SK-N-SH treated with all-trans-retinoic acid at 6 μM for 48 hours (cell line): ENCODE results near the gene SPR.

Experiments used
- ATAC-seq: fragments of 200-7000 bp; cut with Tn5 transposase; 3 replicates; pipeline ENCODE4 v1.9.1; 2020; ENCODE audit warnings: mild to moderate bottlenecking, moderate library complexity
- ARNTL ChIP-seq: fragments of 450-650 bp; formaldehyde crosslinking; IDR thresholded peaks from 2 replicates; pipeline ENCODE4 v1.5.0; 2020; ENCODE audit warnings: low read depth, mild to moderate bottlenecking, moderate library complexity, borderline replicate concordance
- CSDC2 ChIP-seq: fragments of 250-450 bp; sonication (Bioruptor Pico); IDR thresholded peaks from 2 replicates; pipeline ENCODE4 v1.5.0; 2020; ENCODE audit warnings: mild to moderate bottlenecking, moderate library complexity
- ESRRG ChIP-seq: fragments of 250-450 bp; sonication (Bioruptor Pico); IDR thresholded peaks from 2 replicates; pipeline ENCODE4 v1.6.1; 2021; ENCODE audit warnings: mild to moderate bottlenecking
- GLIS3 ChIP-seq: fragments of 250-450 bp; sonication (Bioruptor Pico); IDR thresholded peaks from 2 replicates; pipeline ENCODE4 v1.5.0; 2020; ENCODE audit warnings: mild to moderate bottlenecking, moderate library complexity
- ISL1 ChIP-seq: fragments of 250-450 bp; sonication (Bioruptor Pico); IDR thresholded peaks from 2 replicates; pipeline ENCODE4 v2.1.2; 2022; ENCODE audit warnings: mild to moderate bottlenecking, moderate library complexity
- PPARA ChIP-seq: fragments of 250-450 bp; sonication (Bioruptor Pico); IDR thresholded peaks from 2 replicates; pipeline ENCODE4 v1.5.0; 2020; ENCODE audit warnings: mild to moderate bottlenecking, borderline replicate concordance
- RARB ChIP-seq: fragments of 250-450 bp; sonication (Bioruptor Pico); IDR thresholded peaks from 2 replicates; pipeline ENCODE4 v1.8.0; 2021; ENCODE audit warnings: mild to moderate bottlenecking, moderate library complexity
- SNAI2 ChIP-seq: fragments of 250-450 bp; sonication (Bioruptor Pico); IDR thresholded peaks from 2 replicates; pipeline ENCODE4 v1.5.0; 2020; ENCODE audit warnings: mild to moderate bottlenecking, moderate library complexity
- TCF4 ChIP-seq: fragments of 250-450 bp; sonication (Bioruptor Pico); IDR thresholded peaks from 2 replicates; pipeline ENCODE4 v1.8.0; 2021; ENCODE audit warnings: mild to moderate bottlenecking, moderate library complexity, borderline replicate concordance
- TOX ChIP-seq: fragments of 250-450 bp; sonication (Bioruptor Pico); IDR thresholded peaks from 2 replicates; pipeline ENCODE4 v1.8.0; 2021; ENCODE audit warnings: mild to moderate bottlenecking, moderate library complexity, borderline replicate concordance
- ZFP3 ChIP-seq: fragments of 250-450 bp; sonication (Bioruptor Pico); IDR thresholded peaks from 2 replicates; pipeline ENCODE4 v1.5.0; 2020; ENCODE audit warnings: mild to moderate bottlenecking, moderate library complexity
- ZNF565 ChIP-seq: fragments of 450-650 bp; formaldehyde crosslinking; conservative IDR thresholded peaks from 2 replicates; pipeline ENCODE4 v1.5.0; 2020; ENCODE audit warnings: low read depth, mild to moderate bottlenecking, moderate library complexity
- ZNF70 ChIP-seq: fragments of 450-650 bp; formaldehyde crosslinking; IDR thresholded peaks from 2 replicates; pipeline ENCODE4 v1.5.0; 2020; ENCODE audit warnings: mild to moderate bottlenecking, moderate library complexity
- ZNF8 ChIP-seq: fragments of 450-650 bp; formaldehyde crosslinking; IDR thresholded peaks from 2 replicates; pipeline ENCODE4 v1.5.0; 2020; ENCODE audit warnings: mild to moderate bottlenecking, moderate library complexity
- TF ChIP-seq, protein P1 (sequence below): fragments of 250-450 bp; sonication (Bioruptor Pico); IDR thresholded peaks from 2 replicates; pipeline ENCODE4 v1.5.0; 2020; ENCODE audit warnings: mild to moderate bottlenecking, moderate library complexity
- TF ChIP-seq, protein P2 (sequence below): fragments of 250-450 bp; sonication (Bioruptor Pico); IDR thresholded peaks from 2 replicates; pipeline ENCODE4 v1.8.0; 2020; ENCODE audit warnings: mild to moderate bottlenecking, moderate library complexity, borderline replicate concordance
- TF ChIP-seq, protein P3 (sequence below): fragments of 250-450 bp; sonication (Bioruptor Pico); IDR thresholded peaks from 2 replicates; pipeline ENCODE4 v1.8.0; 2021; ENCODE audit warnings: low read depth, mild to moderate bottlenecking, moderate library complexity, borderline replicate concordance
- TF ChIP-seq, protein P4 (sequence below): fragments of 250-450 bp; sonication (Bioruptor Pico); IDR thresholded peaks from 2 replicates; pipeline ENCODE4 v1.5.1; 2020; ENCODE audit warnings: low read depth, mild to moderate bottlenecking, moderate library complexity

Gene SPR

DNA sequence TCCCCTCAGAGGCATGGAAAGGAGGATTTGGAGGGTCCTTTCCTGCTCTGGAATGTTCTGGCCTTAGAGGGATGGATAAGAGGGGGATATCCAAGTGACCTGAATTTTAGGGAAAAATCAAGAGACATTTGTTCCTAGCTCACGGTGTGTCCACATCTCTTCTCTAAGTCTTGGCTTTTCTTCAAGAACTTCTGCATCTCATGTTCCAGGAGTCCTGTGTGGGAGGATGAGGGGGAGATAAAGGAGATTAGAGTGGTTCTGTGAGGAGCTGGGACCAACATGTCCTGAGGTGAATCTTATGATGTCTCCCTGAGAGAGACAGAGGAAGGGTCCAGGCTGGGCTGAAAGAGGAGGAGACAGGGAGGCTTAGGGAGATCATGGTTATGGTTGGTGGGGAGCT, 41.8 kb downstream of the SPR start (continued):
- TF ChIP-seq, protein P1, sequence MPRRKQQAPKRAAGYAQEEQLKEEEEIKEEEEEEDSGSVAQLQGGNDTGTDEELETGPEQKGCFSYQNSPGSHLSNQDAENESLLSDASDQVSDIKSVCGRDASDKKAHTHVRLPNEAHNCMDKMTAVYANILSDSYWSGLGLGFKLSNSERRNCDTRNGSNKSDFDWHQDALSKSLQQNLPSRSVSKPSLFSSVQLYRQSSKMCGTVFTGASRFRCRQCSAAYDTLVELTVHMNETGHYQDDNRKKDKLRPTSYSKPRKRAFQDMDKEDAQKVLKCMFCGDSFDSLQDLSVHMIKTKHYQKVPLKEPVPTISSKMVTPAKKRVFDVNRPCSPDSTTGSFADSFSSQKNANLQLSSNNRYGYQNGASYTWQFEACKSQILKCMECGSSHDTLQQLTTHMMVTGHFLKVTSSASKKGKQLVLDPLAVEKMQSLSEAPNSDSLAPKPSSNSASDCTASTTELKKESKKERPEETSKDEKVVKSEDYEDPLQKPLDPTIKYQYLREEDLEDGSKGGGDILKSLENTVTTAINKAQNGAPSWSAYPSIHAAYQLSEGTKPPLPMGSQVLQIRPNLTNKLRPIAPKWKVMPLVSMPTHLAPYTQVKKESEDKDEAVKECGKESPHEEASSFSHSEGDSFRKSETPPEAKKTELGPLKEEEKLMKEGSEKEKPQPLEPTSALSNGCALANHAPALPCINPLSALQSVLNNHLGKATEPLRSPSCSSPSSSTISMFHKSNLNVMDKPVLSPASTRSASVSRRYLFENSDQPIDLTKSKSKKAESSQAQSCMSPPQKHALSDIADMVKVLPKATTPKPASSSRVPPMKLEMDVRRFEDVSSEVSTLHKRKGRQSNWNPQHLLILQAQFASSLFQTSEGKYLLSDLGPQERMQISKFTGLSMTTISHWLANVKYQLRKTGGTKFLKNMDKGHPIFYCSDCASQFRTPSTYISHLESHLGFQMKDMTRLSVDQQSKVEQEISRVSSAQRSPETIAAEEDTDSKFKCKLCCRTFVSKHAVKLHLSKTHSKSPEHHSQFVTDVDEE (CRISPR knock-in tag) = no peak
- TF ChIP-seq, protein P2, sequence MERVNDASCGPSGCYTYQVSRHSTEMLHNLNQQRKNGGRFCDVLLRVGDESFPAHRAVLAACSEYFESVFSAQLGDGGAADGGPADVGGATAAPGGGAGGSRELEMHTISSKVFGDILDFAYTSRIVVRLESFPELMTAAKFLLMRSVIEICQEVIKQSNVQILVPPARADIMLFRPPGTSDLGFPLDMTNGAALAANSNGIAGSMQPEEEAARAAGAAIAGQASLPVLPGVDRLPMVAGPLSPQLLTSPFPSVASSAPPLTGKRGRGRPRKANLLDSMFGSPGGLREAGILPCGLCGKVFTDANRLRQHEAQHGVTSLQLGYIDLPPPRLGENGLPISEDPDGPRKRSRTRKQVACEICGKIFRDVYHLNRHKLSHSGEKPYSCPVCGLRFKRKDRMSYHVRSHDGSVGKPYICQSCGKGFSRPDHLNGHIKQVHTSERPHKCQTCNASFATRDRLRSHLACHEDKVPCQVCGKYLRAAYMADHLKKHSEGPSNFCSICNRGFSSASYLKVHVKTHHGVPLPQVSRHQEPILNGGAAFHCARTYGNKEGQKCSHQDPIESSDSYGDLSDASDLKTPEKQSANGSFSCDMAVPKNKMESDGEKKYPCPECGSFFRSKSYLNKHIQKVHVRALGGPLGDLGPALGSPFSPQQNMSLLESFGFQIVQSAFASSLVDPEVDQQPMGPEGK (CRISPR knock-in tag) = no peak
- TF ChIP-seq, protein P3, sequence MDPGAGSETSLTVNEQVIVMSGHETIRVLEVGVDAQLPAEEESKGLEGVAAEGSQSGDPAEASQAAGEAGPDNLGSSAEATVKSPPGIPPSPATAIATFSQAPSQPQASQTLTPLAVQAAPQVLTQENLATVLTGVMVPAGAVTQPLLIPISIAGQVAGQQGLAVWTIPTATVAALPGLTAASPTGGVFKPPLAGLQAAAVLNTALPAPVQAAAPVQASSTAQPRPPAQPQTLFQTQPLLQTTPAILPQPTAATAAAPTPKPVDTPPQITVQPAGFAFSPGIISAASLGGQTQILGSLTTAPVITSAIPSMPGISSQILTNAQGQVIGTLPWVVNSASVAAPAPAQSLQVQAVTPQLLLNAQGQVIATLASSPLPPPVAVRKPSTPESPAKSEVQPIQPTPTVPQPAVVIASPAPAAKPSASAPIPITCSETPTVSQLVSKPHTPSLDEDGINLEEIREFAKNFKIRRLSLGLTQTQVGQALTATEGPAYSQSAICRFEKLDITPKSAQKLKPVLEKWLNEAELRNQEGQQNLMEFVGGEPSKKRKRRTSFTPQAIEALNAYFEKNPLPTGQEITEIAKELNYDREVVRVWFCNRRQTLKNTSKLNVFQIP (CRISPR knock-in tag) = no peak

DNA sequence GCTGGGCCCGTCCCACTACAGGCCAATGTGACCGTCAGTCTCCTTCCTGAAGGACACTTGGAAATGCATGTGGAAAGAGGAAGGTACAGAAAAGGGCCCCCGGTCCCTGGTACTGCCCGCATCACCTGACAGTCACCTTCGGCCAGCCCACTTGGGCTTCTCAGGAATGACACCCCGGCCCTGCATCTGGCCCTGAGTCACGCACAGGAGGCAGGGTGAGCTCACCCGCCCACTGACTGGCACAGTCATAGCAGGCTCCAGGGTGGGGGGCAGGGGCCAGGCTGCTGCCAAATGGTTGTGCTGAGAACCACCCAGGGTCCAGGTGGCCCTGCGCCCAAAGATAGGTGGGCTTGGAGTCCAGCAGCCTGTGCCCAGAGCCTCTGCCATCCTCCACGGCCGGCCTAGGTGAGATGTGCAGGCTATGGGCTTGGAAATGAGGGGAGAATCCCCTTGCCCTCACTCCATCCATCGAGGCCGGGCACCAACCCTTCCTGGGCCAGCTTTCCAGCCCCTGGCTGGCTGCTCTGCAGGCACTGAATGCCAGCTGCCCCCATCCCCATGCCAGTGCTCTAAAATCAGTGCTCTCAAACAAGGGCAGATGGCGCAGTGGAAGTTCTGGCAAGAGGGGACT, 44.2 kb downstream of the SPR start:
- ATAC-seq = peak; percentile 46
- TF ChIP-seq, protein P4, sequence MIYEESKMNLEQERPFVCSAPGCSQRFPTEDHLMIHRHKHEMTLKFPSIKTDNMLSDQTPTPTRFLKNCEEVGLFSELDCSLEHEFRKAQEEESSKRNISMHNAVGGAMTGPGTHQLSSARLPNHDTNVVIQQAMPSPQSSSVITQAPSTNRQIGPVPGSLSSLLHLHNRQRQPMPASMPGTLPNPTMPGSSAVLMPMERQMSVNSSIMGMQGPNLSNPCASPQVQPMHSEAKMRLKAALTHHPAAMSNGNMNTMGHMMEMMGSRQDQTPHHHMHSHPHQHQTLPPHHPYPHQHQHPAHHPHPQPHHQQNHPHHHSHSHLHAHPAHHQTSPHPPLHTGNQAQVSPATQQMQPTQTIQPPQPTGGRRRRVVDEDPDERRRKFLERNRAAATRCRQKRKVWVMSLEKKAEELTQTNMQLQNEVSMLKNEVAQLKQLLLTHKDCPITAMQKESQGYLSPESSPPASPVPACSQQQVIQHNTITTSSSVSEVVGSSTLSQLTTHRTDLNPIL (CRISPR knock-in tag) = no peak
- TF ChIP-seq TCF4 (CRISPR knock-in tag) (no peak), ESRRG (no peak), ARNTL (CRISPR knock-in tag) (no peak), SNAI2 (no peak), PPARA (no peak), ISL1 (CRISPR knock-in tag) (no peak), GLIS3 (CRISPR knock-in tag) (no peak), TOX (no peak), ZFP3 (CRISPR knock-in tag) (no peak), ZNF70 (no peak), ZNF565 (no peak), CSDC2 (CRISPR knock-in tag) (no peak), ZNF8 (CRISPR knock-in tag) (no peak), RARB (no peak)
- TF ChIP-seq, protein P2 (CRISPR knock-in tag) = no peak
- TF ChIP-seq, protein P1 (CRISPR knock-in tag) = no peak
